ENCODE measurements around the gene OFD1.

OFD1 gene

GRCh38 chrX:13752141-13752540, 17.6 kb downstream of the OFD1 start:
- DNase-seq (ENCODE audit: low read depth, low spot score): no peak

- no peak for DNase-seq (ENCODE audit: low read depth, low spot score)
Observed at GRCh38 chrX:13752646-13753045, 18.1 kb downstream of the OFD1 start.

DNA sequence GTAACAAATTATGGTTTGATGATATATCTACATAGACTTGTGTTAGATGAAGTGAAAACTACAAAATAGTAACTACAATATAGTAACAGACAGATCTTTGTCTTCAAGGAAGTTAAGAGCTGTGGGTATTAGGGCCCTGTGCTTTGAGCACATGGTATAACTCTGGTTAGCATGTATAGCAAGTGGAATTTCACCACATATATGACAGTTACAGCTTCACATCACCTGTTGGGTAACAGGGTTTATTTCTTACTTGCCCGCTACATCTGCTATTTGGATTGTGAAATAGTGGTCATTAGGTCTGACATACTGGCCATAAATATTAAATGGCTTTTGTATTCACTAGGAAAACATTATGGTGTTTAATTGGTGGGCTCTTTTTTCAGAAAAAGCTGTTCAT, 20.2 kb downstream of the OFD1 start:
- no peak for DNase-seq (ENCODE audit: low read depth, low spot score)

GRCh38 chrX:13755254-13755653, 20.7 kb downstream of the OFD1 start:
- no peak for DNase-seq (ENCODE audit: low read depth, low spot score)

DNA sequence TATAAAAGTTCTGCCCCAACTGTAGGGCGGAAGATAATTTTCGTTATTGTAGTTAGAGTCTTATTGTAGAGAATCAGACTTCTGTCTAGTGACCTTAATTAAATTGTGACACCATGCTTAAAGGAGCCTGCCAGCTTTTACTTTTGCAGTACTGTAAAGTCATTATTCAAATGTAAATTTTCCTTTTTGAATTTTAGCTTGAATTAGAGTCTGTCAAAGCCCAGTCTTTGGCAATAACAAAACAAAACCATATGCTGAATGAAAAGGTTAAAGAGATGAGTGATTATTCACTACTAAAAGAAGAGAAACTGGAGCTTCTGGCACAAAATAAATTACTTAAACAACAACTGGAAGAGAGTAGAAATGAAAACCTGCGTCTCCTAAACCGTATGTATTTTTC, 21.8 kb downstream of the OFD1 start:
- DNase-seq (ENCODE audit: low read depth, low spot score): no peak

DNA sequence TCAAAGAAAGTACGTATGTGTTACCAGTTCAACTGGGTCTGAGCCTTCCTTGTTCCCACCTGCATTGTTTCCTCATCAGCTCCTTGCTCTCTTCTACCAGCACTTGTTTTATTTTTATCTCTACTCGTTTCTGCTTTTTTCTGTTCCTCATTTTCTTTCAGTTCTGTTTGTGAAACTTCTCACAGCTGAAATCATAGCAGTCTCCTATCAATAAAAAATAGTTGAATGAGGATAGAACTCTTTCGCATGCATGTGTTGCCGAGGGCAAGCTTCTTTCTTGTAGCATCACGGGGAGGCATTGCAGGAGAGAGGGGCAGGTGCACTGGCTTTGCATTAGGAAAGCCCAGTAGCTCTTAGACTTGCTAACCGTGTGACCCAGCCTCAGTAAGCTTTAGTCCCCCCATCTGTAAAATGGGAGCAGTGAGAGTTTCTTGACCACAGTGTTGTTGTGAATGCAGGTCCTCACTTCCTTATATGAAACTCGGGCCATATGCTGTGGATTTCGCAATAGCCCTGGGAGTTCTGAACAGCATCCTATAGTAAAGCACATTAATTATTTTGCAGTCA, 24.7 kb downstream of the OFD1 start:
- DNase-seq (ENCODE audit: low read depth, low spot score): no peak

GRCh38 chrX:13760426-13760825, 25.9 kb downstream of the OFD1 start:
- no peak for DNase-seq (ENCODE audit: low read depth, low spot score)

DNA sequence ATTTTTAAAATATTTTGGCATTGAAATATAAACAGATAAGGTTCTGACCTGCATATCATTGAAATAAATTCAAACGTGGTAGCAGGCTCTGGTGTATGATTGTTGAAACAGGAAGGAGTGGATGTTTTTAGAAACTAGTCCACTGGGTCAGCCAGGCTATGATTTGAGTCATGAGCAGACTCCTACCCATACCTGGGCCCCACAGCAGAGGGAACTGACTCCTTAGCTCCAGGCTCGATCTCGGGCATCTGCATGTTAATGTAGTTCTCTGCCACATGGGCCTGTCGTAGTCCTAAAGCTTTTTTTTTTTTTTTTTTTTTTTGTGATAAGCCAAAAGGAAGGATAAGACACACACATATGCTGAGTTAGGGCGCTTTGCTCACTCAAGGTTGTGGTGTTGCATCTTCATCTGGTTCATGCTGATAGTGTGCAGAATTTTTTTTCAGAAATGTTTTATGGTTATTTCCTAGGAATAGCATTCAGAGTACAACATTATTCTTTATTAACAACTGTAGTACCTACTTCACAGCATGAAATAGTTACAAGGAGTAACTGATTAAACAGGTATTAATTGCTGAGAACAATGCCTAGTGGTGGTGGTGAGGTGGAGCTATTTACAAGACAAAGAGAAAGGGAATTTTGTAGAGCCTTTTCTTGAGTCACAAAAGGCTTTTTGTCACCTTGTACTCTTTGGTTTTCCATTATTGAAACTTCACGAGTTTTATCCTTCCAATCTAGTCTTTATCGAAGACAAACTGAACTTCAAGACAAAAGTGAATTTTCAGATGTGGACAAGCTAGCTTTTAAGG, 27.3 kb downstream of the OFD1 start:
- no peak for DNase-seq (ENCODE audit: low read depth, low spot score)

- DNase-seq (ENCODE audit: low read depth, low spot score): no peak
Observed at GRCh38 chrX:13763489-13763888, 28.9 kb downstream of the OFD1 start.

- DNase-seq (ENCODE audit: low read depth, low spot score): no peak
Observed at GRCh38 chrX:13764281-13764680, 29.7 kb downstream of the OFD1 start.

- DNase-seq (ENCODE audit: low read depth, low spot score): no peak
Observed at GRCh38 chrX:13764765-13765164, 30.2 kb downstream of the OFD1 start.

- no peak for DNase-seq (ENCODE audit: low read depth, low spot score)
Observed at GRCh38 chrX:13768939-13769338, 34.4 kb downstream of the OFD1 start.

- DNase-seq (ENCODE audit: low read depth, low spot score): no peak
Observed at GRCh38 chrX:13770013-13770535, 35.5 kb downstream of the OFD1 start.

DNA sequence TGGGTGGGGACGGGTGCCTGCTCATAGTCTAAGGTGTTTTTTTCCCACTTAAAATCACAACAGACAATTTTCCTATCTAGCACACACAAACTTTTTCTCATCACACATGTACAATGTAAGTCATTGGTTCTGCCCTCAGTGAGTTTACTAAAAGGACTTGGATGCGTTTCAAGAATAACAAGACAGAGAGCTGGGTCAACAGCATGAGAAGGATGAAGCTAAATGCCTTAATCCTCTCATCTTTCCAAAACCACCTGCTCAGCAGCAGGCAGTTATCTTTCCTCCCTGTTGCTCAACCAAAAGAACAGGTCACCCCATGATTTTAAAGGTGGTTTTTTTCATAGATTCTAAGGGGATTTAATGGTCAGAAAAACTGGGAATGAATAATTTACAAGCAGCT, 40.1 kb downstream of the OFD1 start:
- DNase-seq (ENCODE audit: low read depth, low spot score): no peak

DNA sequence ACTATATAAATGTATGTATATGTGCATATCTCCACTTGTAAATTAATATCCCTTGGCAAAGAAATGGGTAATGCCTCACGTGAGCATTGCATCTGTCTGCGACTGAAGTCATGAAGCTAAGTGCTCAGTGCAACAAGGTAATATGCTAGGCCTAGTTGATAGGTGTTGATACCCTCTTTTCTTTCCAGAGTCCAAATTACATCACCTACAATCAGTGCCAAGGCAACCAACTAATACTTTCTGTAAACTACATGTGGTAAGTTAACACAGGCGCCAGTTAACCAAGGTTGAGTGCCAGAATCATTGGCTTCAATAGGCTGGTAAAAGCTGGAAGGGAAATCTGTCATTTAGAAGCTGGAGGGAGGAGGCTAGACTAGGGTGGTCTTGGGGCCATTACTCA, 41.3 kb downstream of the OFD1 start:
- DNase-seq (ENCODE audit: low read depth, low spot score): no peak

- no peak for DNase-seq (ENCODE audit: low read depth, low spot score)
Observed at GRCh38 chrX:13776387-13776786, 41.8 kb downstream of the OFD1 start.

- DNase-seq (ENCODE audit: low read depth, low spot score): no peak
Observed at GRCh38 chrX:13778916-13779315, 44.4 kb downstream of the OFD1 start.

GRCh38 chrX:13780868-13781427, 46.4 kb downstream of the OFD1 start:
- no peak for DNase-seq (ENCODE audit: low read depth, low spot score)

GRCh38 chrX:13786048-13786447, 51.5 kb downstream of the OFD1 start:
- no peak for DNase-seq (ENCODE audit: low read depth, low spot score)

DNA sequence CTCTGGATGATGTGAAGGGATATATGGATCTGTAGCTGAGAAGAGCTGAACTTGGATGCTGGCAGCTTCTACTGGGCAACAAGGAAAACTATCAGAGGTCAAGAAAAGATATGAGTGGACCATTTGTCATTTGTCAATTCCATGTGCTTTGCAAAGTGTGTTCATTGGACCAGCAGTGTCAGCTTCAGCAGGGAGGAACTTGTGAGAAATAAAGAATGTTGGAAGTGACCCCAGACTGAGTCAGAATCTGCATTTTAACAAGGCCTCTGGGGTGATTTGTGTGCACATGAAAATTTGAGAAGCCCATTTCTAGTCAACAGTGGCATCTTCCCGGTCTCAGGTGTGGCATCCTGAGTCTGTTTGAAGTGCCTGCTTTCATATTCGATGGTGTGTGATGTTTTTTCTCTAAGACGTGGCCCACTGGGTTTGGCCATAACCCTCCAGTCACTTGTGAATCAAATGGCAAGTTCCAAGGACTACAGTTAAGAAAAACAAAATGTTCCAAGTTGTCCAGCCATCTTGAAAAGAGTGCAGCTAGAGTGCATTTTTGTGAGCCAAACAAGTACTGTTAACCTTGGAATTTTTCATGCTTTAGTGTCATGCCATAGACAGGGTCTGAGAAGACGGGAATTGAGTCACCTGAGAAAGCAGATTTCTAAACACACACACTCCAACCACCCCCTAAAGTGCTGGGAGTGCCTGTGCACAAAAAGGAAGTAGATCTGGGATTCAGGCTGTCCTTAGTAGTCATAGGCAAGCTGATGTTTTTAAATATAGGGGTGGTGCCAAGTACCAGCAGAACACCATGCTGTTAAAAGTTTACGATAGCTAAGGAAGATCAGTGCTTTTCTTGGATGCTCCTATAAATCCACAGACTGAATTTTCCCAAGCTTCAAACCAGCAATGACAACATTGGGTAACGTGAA, 55.9 kb downstream of the OFD1 start:
- DNase-seq (ENCODE audit: low read depth, low spot score): no peak

DNA sequence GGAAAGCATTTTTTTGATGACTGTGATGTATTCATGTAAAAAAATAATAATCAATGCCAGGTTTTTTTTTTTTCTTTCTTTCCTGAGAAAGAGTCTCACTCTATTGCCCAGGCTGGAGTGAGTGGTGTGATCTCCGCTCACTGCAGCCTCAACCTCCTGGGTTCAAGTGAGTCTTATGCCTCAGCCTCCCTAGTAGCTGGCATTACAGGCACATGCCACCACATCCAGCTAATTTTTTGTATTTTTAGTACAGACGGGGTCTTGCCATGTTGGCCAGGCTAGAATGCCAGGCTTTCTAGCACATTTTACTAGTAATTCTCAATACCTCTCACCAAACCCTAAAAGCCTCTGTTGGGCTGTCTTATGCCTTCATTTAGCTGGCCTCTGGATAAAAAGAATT, 56.6 kb downstream of the OFD1 start:
- no peak for DNase-seq (ENCODE audit: low read depth, low spot score)

GRCh38 chrX:13791559-13791958, 57.0 kb downstream of the OFD1 start:
- DNase-seq (ENCODE audit: low read depth, low spot score): no peak

All from activated naive CD8-positive, alpha-beta T cell treated with anti-CD3 and anti-CD28 coated beads, Interleukin-2, amount 50 U/mL, for 16 hours (primary cell).